IgD-negative memory B cell (primary cell): Measurements from ENCODE around the gene MMP19. TPM values are rescaled to one million over a fixed set of nuclear protein-coding genes. Genes with fewer than 3 reads are reported as not detected.

ENCODE experiments used
- H3K27ac Mint-ChIP-seq, 3 donors: one replicate each; pipeline ENCODE4 v1.8.0; 2020 to 2022; ENCODE audit warnings: mild to moderate bottlenecking in 3 of 3, mixed read lengths in 3 of 3, moderate library complexity in 1 of 3
- H3K27me3 Mint-ChIP-seq: one replicate; pipeline ENCODE4 v1.8.0; 2021; ENCODE audit warnings: mixed read lengths
- H3K36me3 Mint-ChIP-seq: one replicate; pipeline ENCODE4 v1.8.0; 2020; ENCODE audit warnings: mild to moderate bottlenecking, mixed read lengths
- H3K4me1 Mint-ChIP-seq, 3 donors: one replicate each; pipeline ENCODE4 v1.8.0; 2020 to 2022; ENCODE audit warnings: mixed read lengths in 3 of 3, mild to moderate bottlenecking in 1 of 3
- H3K4me3 Mint-ChIP-seq, 4 donors: one replicate each; pipeline ENCODE4 v1.8.0; 2020 to 2022; ENCODE audit warnings: mild to moderate bottlenecking in 4 of 4, mixed read lengths in 4 of 4, moderate library complexity in 3 of 4
- H3K9me3 Mint-ChIP-seq, 3 donors: one replicate each; pipeline ENCODE4 v1.8.0; 2020 to 2021; ENCODE audit warnings: mixed read lengths in 3 of 3, mild to moderate bottlenecking in 1 of 3
- polyA plus RNA-seq: library from polyadenylated mRNA; unstranded; fragments of 300-500 nt; fragmentation: Illumina TruSeq; gene quantifications from one replicate; pipeline ENCODE4 v1.2.3, GENCODE V29; 2021

Gene MMP19
- polyA plus RNA-seq, 1 donor from 2014 or later, result not detected

GRCh38 chr12:55812088-55812487 is 30.6 kb downstream of the MMP19 start:
- H3K4me1 Mint-ChIP-seq, result peaks cover 18 to 28% (median 21%) of the 10 kb centered on the region in 3 donors
- H3K27me3 Mint-ChIP-seq, result no peaks in the 10 kb centered on the region
- no peak overlapping the region for H3K4me3 Mint-ChIP-seq
- H3K27ac Mint-ChIP-seq, result no peak overlapping the region
- peaks cover 4% of the 10 kb centered on the region for H3K36me3 Mint-ChIP-seq
- H3K9me3 Mint-ChIP-seq, result no peaks in the 10 kb centered on the region

DNA sequence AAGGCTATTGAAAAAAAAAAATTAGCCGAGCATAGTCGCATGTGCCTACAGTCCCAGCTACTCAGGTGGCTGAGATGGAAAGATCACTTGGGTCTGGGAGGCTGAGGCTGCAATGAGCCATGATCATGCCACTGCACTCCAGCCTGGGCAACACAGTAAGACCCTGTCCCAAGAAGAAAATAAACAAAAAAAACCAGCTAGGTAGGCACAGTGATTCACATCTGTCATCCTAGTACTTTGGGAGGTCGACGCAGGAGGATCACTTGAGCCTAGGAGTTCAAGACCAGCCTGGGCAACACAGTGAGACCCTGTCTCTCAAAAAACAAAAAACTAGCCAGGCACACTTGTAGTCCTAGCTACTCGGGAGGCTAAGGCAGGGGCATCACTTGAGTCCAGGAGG is 33.5 kb downstream of the MMP19 start:
- Mint-ChIP-seq H3K4me1 (peaks cover 11 to 26% (median 22%) of the 10 kb centered on the region in 3 donors), H3K9me3 (no peaks in the 10 kb centered on the region), H3K27ac (no peak overlapping the region), H3K36me3 (peaks cover 4% of the 10 kb centered on the region), H3K4me3 (peak overlapping the region in 1 of 4 donors; percentile 62), H3K27me3 (no peaks in the 10 kb centered on the region)

DNA sequence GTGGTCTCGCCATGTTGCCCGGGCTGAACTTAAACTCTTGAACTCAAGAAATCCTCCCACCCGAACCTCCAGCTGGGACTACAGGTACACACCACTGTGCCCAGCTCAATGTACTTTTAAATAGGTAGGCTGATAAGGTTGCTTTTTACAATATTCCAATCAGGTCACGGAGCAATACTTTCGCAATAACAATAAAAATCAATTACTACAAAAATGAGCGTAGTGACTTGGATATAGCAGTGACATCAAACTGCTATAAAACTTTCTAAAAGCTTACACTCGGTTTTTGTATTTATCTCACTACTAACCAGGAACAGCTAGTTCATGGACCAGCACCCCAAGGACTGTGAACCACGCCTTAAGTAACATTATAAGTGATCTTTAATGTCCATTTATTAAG is 35.8 kb downstream of the MMP19 start:
- Mint-ChIP-seq H3K4me3 (no peak overlapping the region), H3K27ac (no peak overlapping the region), H3K27me3 (no peaks in the 10 kb centered on the region), H3K9me3 (no peaks in the 10 kb centered on the region), H3K4me1 (peaks cover 6 to 19% (median 12%) of the 10 kb centered on the region in 3 donors), H3K36me3 (peaks cover 4% of the 10 kb centered on the region)

DNA sequence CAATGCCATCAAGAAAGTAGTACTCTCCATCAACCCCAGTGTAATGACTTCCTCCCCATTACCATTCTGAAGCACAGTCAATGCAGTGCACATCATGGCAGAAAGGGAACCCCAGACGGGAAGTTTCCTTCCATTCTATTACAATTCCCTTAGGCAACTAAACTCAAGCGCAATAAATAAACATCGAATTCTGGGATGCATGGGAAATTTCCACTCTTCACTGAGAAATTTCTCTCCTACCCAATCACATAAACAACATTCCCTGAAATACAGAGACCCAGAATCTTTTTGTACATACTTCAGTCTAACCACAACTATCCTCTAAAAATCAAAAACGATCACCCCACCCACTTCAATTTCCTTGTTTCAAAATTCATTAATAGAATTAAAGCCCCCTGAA is 45.2 kb downstream of the MMP19 start:
- Mint-ChIP-seq H3K36me3 (peaks cover 12% of the 10 kb centered on the region), H3K27ac (no peak overlapping the region), H3K4me3 (no peak overlapping the region), H3K4me1 (no peaks in the 10 kb centered on the region), H3K27me3 (no peaks in the 10 kb centered on the region), H3K9me3 (no peaks in the 10 kb centered on the region)

DNA sequence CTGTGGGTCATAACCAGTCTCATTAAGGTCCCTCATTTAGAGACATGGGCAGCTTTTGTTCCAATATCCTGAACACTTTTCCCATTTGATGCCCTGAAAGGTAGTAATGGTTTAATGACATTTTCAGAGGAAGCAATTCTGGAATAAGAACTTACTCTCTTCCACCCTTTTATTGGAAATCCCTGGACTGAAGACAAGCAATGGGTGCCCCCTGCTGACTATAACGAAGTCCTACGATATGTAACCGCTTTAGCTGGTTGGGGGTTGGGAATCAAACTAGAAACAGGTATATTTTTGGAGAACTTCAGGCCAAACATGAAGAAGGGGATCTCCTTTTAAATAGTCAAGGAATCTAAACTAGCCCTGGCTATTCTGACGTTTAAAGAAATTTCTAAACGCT is 45.7 kb downstream of the MMP19 start:
- Mint-ChIP-seq H3K4me3 (no peak overlapping the region), H3K27ac (no peak overlapping the region), H3K9me3 (no peaks in the 10 kb centered on the region), H3K27me3 (no peaks in the 10 kb centered on the region), H3K4me1 (no peaks in the 10 kb centered on the region), H3K36me3 (peaks cover 12% of the 10 kb centered on the region)

GRCh38 chr12:55795950-55796349 is 46.8 kb downstream of the MMP19 start:
- Mint-ChIP-seq H3K27ac (no peak overlapping the region), H3K9me3 (no peaks in the 10 kb centered on the region), H3K36me3 (peaks cover 12% of the 10 kb centered on the region)

GRCh38 chr12:55789893-55790292 is 52.8 kb downstream of the MMP19 start:
- Mint-ChIP-seq H3K27ac (no peak overlapping the region), H3K36me3 (peaks cover 9% of the 10 kb centered on the region), H3K9me3 (no peaks in the 10 kb centered on the region)

More at GRCh38 chr12:55795950-55796349, 46.8 kb downstream of the MMP19 start:
- no peak overlapping the region for H3K4me3 Mint-ChIP-seq
- H3K27me3 Mint-ChIP-seq, result no peaks in the 10 kb centered on the region
- peaks cover 0 to under 1% (median 0%) of the 10 kb centered on the region in 3 donors for H3K4me1 Mint-ChIP-seq

DNA sequence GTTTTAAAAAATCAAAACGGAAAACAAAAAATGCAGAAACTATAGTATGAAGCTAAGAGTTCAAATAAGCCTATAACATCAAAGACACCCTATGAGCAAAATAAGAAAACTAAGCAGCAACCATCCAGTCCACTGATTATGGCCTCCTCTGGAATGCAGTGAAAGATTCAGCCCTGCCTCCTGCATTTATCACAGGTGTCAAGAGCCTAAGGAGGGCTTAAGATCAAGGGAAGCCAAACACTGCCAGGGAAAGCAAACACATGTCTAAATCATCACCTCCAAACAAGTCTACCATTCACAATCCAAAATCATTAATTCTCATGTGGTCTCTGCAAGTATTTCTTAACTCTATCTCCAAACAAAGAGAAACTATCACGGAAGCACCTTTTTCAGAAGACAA is 53.6 kb downstream of the MMP19 start:
- Mint-ChIP-seq H3K27ac (no peak overlapping the region), H3K4me1 (peaks cover 0 to 2% (median 0%) of the 10 kb centered on the region in 3 donors), H3K27me3 (no peaks in the 10 kb centered on the region), H3K4me3 (no peak overlapping the region), H3K9me3 (no peaks in the 10 kb centered on the region), H3K36me3 (peaks cover 7% of the 10 kb centered on the region)

More at GRCh38 chr12:55789893-55790292, 52.8 kb downstream of the MMP19 start:
- H3K4me1 Mint-ChIP-seq, result peaks cover 0 to 2% (median 0%) of the 10 kb centered on the region in 3 donors
- no peaks in the 10 kb centered on the region for H3K27me3 Mint-ChIP-seq
- H3K4me3 Mint-ChIP-seq, result no peak overlapping the region

- peaks cover 6% of the 10 kb centered on the region for H3K36me3 Mint-ChIP-seq
These were observed 54.2 kb downstream of the MMP19 start for GRCh38 chr12:55788546-55788945.

More at GRCh38 chr12:55788546-55788945, 54.2 kb downstream of the MMP19 start:
- no peaks in the 10 kb centered on the region for H3K9me3 Mint-ChIP-seq
- H3K4me1 Mint-ChIP-seq, result peaks cover 0 to 2% (median 0%) of the 10 kb centered on the region in 3 donors
- peak overlapping the region in 1 of 3 donors; percentile 35 for H3K27ac Mint-ChIP-seq
- no peak overlapping the region for H3K4me3 Mint-ChIP-seq
- no peaks in the 10 kb centered on the region for H3K27me3 Mint-ChIP-seq

Other genes starting within 250 kb of the MMP19 start
- not detected for gene OR10P1, start 206.0 kb downstream of the MMP19 start, polyA plus RNA-seq
- 0.13 TPM for gene ITGA7, start 135.0 kb downstream of the MMP19 start, polyA plus RNA-seq
- 174 TPM for gene BLOC1S1, start 126.9 kb downstream of the MMP19 start, polyA plus RNA-seq
- gene RDH5, start 122.5 kb downstream of the MMP19 start, polyA plus RNA-seq, result 2.2 TPM
- 171 TPM for gene CD63, start 113.9 kb downstream of the MMP19 start, polyA plus RNA-seq
- 1.1 TPM for gene GDF11, start 99.8 kb downstream of the MMP19 start, polyA plus RNA-seq
- gene SARNP, start 25.2 kb downstream of the MMP19 start, polyA plus RNA-seq, result 94.2 TPM
- gene ORMDL2, start 24.9 kb downstream of the MMP19 start, polyA plus RNA-seq, result 97.5 TPM
- gene DNAJC14, start 13.3 kb downstream of the MMP19 start, polyA plus RNA-seq, result 35.9 TPM
- gene PYM1, start 85.0 kb upstream of the MMP19 start, polyA plus RNA-seq, result 76.5 TPM
- 114 TPM for gene DGKA, start 88.2 kb upstream of the MMP19 start, polyA plus RNA-seq
- gene PMEL, start 123.1 kb upstream of the MMP19 start, polyA plus RNA-seq, result 1.1 TPM
- 8.9 TPM for gene CDK2, start 123.9 kb upstream of the MMP19 start, polyA plus RNA-seq
- 54.7 TPM for gene RAB5B, start 131.1 kb upstream of the MMP19 start, polyA plus RNA-seq
- 1.3 TPM for gene SUOX, start 154.3 kb upstream of the MMP19 start, polyA plus RNA-seq
- 0.35 TPM for gene IKZF4, start 178.1 kb upstream of the MMP19 start, polyA plus RNA-seq
- 1,297 TPM for gene RPS26, start 199.0 kb upstream of the MMP19 start, polyA plus RNA-seq
- 0.83 TPM for gene ERBB3, start 237.2 kb upstream of the MMP19 start, polyA plus RNA-seq